BE2C (cell line): ENCODE results near the gene ZNF383.

Source experiments
- DNase-seq: peaks from one replicate; pipeline ENCODE4 v3.0.0-alpha.2; 2020
- H3K27me3 ChIP-seq: fragments of 250-450 bp; sonication (Bioruptor Pico); 2 replicates; pipeline ENCODE4 v1.5.1; 2020; ENCODE audit warnings: mild to moderate bottlenecking
- H3K36me3 ChIP-seq: fragments of 250-450 bp; sonication (Bioruptor Pico); 2 replicates; pipeline ENCODE4 v1.5.1; 2020; ENCODE audit warnings: mild to moderate bottlenecking
- H3K4me1 ChIP-seq: fragments of 250-450 bp; sonication (Bioruptor Pico); 2 replicates; pipeline ENCODE4 v1.5.1; 2020
- H3K4me3 ChIP-seq: 2 replicates; pipeline ENCODE4 v1.5.1; 2011; ENCODE audit warnings: low read depth, low read length
- H3K9me3 ChIP-seq: fragments of 250-450 bp; sonication (Bioruptor Pico); 2 replicates; pipeline ENCODE4 v1.5.1; 2020
- TF ChIP-seq, protein P1 (sequence below): IDR thresholded peaks from 2 replicates; pipeline ENCODE4 v1.5.1; 2012; ENCODE audit warnings: mild to moderate bottlenecking, low read depth, low read length

The ZNF383 gene

DNA sequence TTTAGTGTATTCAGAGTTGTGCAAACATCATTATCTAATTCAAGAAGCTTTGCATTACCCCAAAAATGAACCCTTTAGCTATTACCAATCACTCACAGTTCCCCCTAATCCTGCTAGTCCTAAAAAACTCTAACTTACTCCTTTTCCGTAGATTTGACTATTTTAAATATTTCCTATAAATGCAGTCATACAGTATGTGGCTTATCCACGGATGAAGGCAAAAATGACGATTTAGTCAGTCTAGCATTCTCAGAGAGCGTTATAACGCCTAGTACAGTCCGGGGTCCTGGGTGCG is 587 bp upstream of the ZNF383 start:
- H3K27me3 ChIP-seq = no peaks in the 10 kb centered on the region
- H3K4me1 ChIP-seq = no peaks in the 10 kb centered on the region
- peak overlapping the region; percentile 99 for H3K4me3 ChIP-seq
- H3K9me3 ChIP-seq = no peaks in the 10 kb centered on the region
- TF ChIP-seq, protein P1, sequence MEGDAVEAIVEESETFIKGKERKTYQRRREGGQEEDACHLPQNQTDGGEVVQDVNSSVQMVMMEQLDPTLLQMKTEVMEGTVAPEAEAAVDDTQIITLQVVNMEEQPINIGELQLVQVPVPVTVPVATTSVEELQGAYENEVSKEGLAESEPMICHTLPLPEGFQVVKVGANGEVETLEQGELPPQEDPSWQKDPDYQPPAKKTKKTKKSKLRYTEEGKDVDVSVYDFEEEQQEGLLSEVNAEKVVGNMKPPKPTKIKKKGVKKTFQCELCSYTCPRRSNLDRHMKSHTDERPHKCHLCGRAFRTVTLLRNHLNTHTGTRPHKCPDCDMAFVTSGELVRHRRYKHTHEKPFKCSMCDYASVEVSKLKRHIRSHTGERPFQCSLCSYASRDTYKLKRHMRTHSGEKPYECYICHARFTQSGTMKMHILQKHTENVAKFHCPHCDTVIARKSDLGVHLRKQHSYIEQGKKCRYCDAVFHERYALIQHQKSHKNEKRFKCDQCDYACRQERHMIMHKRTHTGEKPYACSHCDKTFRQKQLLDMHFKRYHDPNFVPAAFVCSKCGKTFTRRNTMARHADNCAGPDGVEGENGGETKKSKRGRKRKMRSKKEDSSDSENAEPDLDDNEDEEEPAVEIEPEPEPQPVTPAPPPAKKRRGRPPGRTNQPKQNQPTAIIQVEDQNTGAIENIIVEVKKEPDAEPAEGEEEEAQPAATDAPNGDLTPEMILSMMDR = no peak
- peaks cover 1% of the 10 kb centered on the region; the same call in 1 of the 2 replicates for H3K36me3 ChIP-seq
- no peak for DNase-seq

DNA sequence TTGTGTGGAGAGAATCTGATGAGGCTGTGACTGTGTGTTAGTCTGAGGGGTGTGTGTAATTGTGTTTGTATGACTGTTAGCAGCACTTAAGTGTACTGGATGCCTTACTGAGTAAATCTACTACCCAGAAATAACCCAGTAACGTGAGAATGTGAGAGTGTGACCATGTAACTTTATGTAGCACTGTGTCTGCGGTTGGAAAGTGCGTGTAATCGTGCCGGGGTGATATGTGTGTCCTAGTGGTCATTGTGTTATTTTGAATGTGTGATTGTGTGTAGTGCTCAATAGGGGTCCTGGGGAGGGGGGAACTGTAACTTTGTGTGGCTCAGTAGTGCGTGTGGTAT is 550 bp downstream of the ZNF383 start:
- H3K27me3 ChIP-seq = no peaks in the 10 kb centered on the region
- TF ChIP-seq, protein P1 = no peak
- DNase-seq = no peak

DNA sequence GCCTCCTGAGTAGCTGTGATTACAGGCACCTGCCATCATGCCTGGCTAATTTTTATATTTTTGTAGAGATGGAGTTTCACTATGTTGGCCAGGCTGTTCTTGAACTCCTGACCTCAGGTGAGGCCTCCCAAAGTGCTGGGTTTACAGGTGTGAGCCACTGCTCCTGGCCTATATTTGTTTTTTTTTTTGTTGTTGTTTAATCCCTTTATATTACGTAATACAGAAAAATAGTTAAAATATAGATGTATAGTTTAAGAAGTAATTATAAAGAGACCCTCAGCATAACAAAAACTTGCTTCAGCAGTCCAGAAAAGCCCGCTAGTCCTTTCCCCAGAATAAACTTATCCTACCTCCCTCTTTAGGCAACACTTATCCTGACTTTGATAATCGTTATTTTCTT is 2.4 kb downstream of the ZNF383 start:
- H3K36me3 ChIP-seq = peaks cover 8% of the 10 kb centered on the region; the same call in 1 of the 2 replicates
- no peaks in the 10 kb centered on the region for H3K4me1 ChIP-seq
- no peaks in the 10 kb centered on the region; the same call in 1 of the 2 replicates for H3K9me3 ChIP-seq
- no peaks in the 10 kb centered on the region for H3K27me3 ChIP-seq
- TF ChIP-seq, protein P1 = no peak
- DNase-seq = no peak
- H3K4me3 ChIP-seq = no peak overlapping the region

More for the DNA sequence above, 550 bp downstream of the ZNF383 start:
- Histone ChIP-seq H3K4me1 (no peaks in the 10 kb centered on the region), H3K36me3 (peaks cover 5% of the 10 kb centered on the region; the same call in 1 of the 2 replicates), H3K9me3 (no peaks in the 10 kb centered on the region), H3K4me3 (peak overlapping the region; percentile 99)

DNA sequence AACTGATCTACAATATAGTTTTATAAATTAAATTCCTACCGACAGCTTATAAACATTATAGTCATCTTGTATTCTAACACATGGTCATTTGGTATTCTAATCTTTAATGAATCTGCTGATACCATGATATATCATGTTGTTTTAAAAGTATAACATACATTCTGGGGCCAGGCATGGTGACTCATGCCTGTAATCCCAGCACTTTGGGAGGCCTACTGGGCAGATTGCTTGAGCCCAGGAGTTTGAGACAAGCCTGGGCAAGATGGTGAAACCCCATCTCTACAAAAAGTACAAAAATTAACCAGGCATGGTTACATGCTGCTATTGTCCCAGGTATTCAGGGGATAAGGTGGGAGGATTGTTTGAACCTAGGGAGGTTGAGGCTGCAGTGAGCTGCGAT is 3.1 kb downstream of the ZNF383 start:
- H3K4me1 ChIP-seq = no peaks in the 10 kb centered on the region
- no peak for DNase-seq
- peaks cover 10% of the 10 kb centered on the region; the same call in 1 of the 2 replicates for H3K36me3 ChIP-seq
- no peaks in the 10 kb centered on the region for H3K27me3 ChIP-seq
- H3K9me3 ChIP-seq = no peaks in the 10 kb centered on the region; the same call in 1 of the 2 replicates
- TF ChIP-seq, protein P1 = no peak
- no peak overlapping the region for H3K4me3 ChIP-seq

DNA sequence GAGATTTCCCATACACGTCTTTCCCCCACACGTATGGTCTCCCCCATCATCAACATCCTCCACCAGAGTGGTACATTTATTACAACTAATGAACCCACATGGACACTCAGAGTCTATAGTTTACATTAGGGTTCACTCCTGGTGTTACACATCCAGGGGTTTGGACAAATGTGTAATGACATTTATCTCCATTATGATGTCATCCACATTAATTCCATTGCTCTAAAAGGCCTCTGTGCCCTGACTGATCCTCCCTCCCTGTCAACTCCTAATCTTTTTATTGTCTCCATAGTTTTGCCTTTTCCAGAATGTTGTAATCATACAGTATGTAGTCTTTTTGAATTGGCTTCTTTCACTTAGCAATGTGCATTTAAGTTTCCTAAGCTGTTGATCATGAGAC is 8.2 kb downstream of the ZNF383 start:
- Histone ChIP-seq H3K27me3 (no peaks in the 10 kb centered on the region), H3K9me3 (peaks cover 4% of the 10 kb centered on the region), H3K4me3 (no peak overlapping the region), H3K36me3 (peaks cover 24% of the 10 kb centered on the region), H3K4me1 (no peaks in the 10 kb centered on the region)
- TF ChIP-seq, protein P1 = no peak
- no peak for DNase-seq

DNA sequence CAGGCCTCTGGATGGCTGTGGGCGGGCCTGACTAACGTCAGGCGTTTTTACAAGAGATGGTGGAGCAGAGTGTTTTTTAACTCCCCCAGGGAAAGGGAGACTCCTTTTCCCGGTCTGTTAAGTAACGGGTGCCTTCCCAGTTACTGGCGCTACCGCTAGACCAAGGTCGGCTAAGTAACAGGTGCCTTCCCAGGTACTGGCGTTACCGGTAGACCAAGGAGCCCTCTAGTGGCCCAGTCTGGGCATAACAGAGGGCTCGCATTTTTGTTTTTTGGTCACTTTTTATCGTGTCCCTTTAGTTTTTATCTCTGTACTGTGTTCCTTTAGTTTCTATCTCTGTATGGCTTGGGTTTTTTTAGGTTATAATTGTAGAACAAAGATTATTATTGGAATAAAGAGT is 10.0 kb downstream of the ZNF383 start:
- no peaks in the 10 kb centered on the region for H3K4me1 ChIP-seq
- TF ChIP-seq, protein P1 = peak; percentile 77
- peak; percentile 46 for DNase-seq
- peaks cover 25% of the 10 kb centered on the region for H3K36me3 ChIP-seq
- H3K27me3 ChIP-seq = no peaks in the 10 kb centered on the region
- H3K9me3 ChIP-seq = peaks cover 4% of the 10 kb centered on the region
- no peak overlapping the region for H3K4me3 ChIP-seq
